GM13976 (cell line): ENCODE results near the gene CDK14.

Experiments used
- DNase-seq: peaks from one replicate; pipeline ENCODE4 v3.0.0; 2012; ENCODE audit warnings: low spot score
- CTCF ChIP-seq: IDR thresholded peaks from 2 replicates; pipeline ENCODE4 v1.5.1; 2012; ENCODE audit warnings: borderline replicate concordance, mild to moderate bottlenecking; ENCODE audit not compliant: insufficient read depth; ENCODE audit errors: extremely low read depth, missing control alignments, control extremely low read depth
- in situ Hi-C: fragments of 300-500 bp; cut with MboI; formaldehyde crosslinking; loops from one replicate; pipeline ENCODE4 v1.12.0; 2022; ENCODE audit warnings: low sequenced_read_pairs, mixed read lengths, inconsistent platforms; ENCODE audit not compliant: unreplicated experiment

Gene CDK14

GRCh38 chr7:90692396-90692795, 96.3 kb downstream of the CDK14 start:
- DNase-seq = no peak
- in situ Hi-C loops = no loop called here
- TF ChIP-seq CTCF = no peak

GRCh38 chr7:90692947-90693346, 96.8 kb downstream of the CDK14 start:
- TF ChIP-seq CTCF = no peak
- no peak for DNase-seq
- in situ Hi-C loops = no loop called here

- in situ Hi-C loops = no loop called here
- TF ChIP-seq CTCF = no peak
- no peak for DNase-seq
These were observed 97.8 kb downstream of the CDK14 start for GRCh38 chr7:90693939-90694338.

GRCh38 chr7:90698616-90699015, 102.5 kb downstream of the CDK14 start:
- DNase-seq = no peak
- TF ChIP-seq CTCF = no peak
- in situ Hi-C loops = no loop called here

- no peak for TF ChIP-seq CTCF
- DNase-seq = no peak
- in situ Hi-C loops = loop anchor here (25.0 kb wide), 1 partner anchor 336 kb away; no protein-coding TSS in a partner anchor
These were observed 104.9 kb downstream of the CDK14 start for GRCh38 chr7:90701021-90701420.

- no peak for DNase-seq
- in situ Hi-C loops = loop anchor here (25.0 kb wide), 1 partner anchor 336 kb away; no protein-coding TSS in a partner anchor
- TF ChIP-seq CTCF = no peak
These were observed 105.7 kb downstream of the CDK14 start for GRCh38 chr7:90701771-90702170.

GRCh38 chr7:90705391-90706071, 109.4 kb downstream of the CDK14 start:
- no peak for DNase-seq
- TF ChIP-seq CTCF = no peak
- in situ Hi-C loops = loop anchor here (25.0 kb wide), 1 partner anchor 332 kb away; no protein-coding TSS in a partner anchor
